ENCODE results near the gene PIN1. TPM values are rescaled to one million over a fixed set of nuclear protein-coding genes. Genes with fewer than 3 reads are reported as not detected.
"Not testable (repeated sequence)": the region's sequence is repeated elsewhere in the genome, so short reads cannot be mapped to it uniquely, and the experiment has no call there.

Gene PIN1
- total RNA-seq, 2 donors from 2014 or later, result 47.9 to 88.3 TPM

DNA sequence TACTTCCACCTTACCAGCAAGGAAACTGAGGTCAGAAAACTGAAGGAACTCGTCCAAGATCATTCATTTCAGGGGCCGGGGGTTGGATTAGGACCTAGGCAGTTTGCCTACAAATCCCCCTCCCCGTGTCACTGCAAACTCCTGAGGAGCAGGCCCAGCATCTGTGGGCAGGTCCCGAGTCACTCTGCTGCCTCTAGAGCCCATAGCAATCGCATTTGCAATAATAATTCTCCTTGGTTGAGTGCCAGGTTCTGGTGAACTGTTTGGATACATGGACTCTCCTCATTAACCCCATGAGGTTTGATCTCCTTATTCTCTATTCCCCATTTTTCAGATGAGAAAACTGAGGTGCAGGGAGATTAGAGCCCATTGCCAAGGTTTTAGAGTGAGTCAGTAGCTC, 903 bp downstream of the PIN1 start:
- Histone ChIP-seq H3K27me3 (no peaks in the 10 kb centered on the region), H3K27ac (no peak overlapping the region), H3K4me3 (peak overlapping the region; percentile 93), H3K4me1 (no peaks in the 10 kb centered on the region), H3K36me3 (no peaks in the 10 kb centered on the region), H3K9ac (ENCODE audit: low read depth in 2 of 2, low read length in 2 of 2) (peak overlapping the region; percentile 76 to 83), H3K9me3 (no peaks in the 10 kb centered on the region)
- intact Hi-C loops (cut with DNase I), result no loop called here
- TF ChIP-seq CTCF (IDR thresholded peaks at IDR 0.05), result no peak
- DNase-seq, result no peak

- Histone ChIP-seq H3K4me1 (no peaks in the 10 kb centered on the region), H3K9ac (ENCODE audit: low read depth in 2 of 2, low read length in 2 of 2) (no peak overlapping the region), H3K36me3 (no peaks in the 10 kb centered on the region), H3K4me3 (no peak overlapping the region), H3K27me3 (no peaks in the 10 kb centered on the region), H3K9me3 (no peaks in the 10 kb centered on the region), H3K27ac (no peak overlapping the region)
- no peak for DNase-seq
- no peak for TF ChIP-seq CTCF (IDR thresholded peaks at IDR 0.05)
- intact Hi-C loops (cut with DNase I), result no loop called here
These were observed 3.2 kb downstream of the PIN1 start for GRCh38 chr19:9838324-9838723.

GRCh38 chr19:9839415-9839814, 4.3 kb downstream of the PIN1 start:
- no peak for TF ChIP-seq CTCF (IDR thresholded peaks at IDR 0.05)
- H3K9me3 ChIP-seq, result no peaks in the 10 kb centered on the region
- H3K27ac ChIP-seq, result no peak overlapping the region
- DNase-seq, result no peak
- no peaks in the 10 kb centered on the region for H3K4me1 ChIP-seq
- no peak overlapping the region for H3K9ac ChIP-seq (ENCODE audit: low read depth in 2 of 2, low read length in 2 of 2)
- intact Hi-C loops (cut with DNase I), result no loop called here
- H3K4me3 ChIP-seq, result no peak overlapping the region
- H3K27me3 ChIP-seq, result no peaks in the 10 kb centered on the region
- H3K36me3 ChIP-seq, result peaks cover 5% of the 10 kb centered on the region

DNA sequence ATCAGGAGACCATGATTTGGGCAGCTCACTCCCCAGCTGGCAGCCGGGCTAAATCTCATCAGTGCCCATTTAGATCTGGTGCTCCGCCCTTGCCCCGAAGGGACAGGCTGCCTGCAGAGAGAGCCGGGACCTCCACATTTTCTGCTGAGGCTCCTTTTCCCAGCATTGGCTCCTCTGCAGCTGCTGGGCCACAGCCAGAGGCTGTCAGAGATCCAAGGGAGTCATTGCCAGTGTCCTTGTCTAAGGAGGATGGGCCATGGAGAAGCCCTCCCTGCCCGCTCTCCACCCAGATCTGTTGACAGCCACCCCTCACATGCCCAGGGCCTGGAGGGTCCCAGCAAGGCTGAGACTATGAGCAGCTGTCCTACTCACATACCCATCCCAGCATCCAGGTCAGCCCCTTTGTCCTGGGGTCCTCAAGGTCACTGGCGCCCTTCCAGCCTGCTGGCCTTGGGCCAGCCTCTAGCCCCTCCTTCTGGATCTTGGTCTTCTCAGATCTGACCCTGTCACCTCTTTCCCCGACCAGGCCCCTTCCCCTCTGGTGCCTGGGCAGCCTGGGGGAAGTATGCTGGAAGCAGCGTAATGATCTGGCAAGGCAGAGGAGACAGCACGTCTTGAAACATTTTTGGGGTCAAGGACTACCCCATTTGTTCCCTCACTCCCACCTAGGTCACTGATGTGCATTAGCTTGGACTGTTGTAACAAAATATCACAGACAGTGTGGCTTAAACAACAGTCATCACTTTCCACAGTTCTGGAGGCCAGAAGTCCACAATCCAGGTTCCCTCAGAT, 7.9 kb downstream of the PIN1 start:
- Histone ChIP-seq H3K4me3 (no peak overlapping the region), H3K36me3 (peaks cover 5% of the 10 kb centered on the region), H3K27me3 (no peaks in the 10 kb centered on the region), H3K27ac (no peak overlapping the region), H3K9ac (ENCODE audit: low read depth in 2 of 2, low read length in 2 of 2) (no peak overlapping the region), H3K9me3 (no peaks in the 10 kb centered on the region), H3K4me1 (no peaks in the 10 kb centered on the region)
- no peak for DNase-seq
- intact Hi-C loops (cut with DNase I), result no loop called here
- TF ChIP-seq CTCF (IDR thresholded peaks at IDR 0.05), result no peak

DNA sequence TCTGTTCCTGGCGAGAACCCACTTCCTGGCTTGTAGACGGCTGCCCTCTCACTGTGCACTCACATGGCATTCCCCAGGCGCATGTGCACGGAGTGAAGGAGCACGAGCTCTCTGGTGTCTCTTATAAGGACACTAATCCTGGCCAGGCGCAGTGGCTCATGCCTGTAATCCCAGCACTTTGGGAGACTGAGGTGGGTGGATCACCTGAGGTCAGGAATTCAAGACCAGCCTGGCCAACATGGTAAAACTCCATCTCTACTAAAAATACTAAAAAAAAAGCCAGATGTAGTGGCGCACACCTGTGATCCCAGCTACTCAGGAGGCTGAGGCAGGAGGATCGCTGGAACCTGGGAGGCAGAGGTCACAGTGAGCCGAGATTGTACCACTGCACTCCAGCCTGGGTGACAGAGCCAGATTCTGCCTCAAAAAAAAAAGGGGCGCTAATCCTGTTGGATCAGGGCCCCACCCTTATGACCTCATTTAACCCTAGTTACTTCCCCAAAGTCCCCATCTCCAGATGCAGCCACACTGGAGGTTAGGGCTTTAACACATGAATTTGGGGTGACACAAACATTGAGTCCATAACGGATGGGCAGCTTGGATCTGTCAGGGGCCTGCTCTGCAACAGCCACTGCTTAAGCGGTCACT, 8.6 kb downstream of the PIN1 start:
- H3K9me3 ChIP-seq; H3K4me3 ChIP-seq; H3K27ac ChIP-seq; H3K9ac ChIP-seq (ENCODE audit: low read depth in 2 of 2, low read length in 2 of 2); intact Hi-C loops (cut with DNase I); H3K4me1 ChIP-seq; H3K27me3 ChIP-seq; H3K36me3 ChIP-seq; DNase-seq: not testable (repeated sequence)

GRCh38 chr19:9847087-9847671, 12.1 kb downstream of the PIN1 start:
- Histone ChIP-seq H3K4me1 (no peaks in the 10 kb centered on the region), H3K9me3 (no peaks in the 10 kb centered on the region), H3K36me3 (peaks cover 5% of the 10 kb centered on the region), H3K27ac (no peak overlapping the region), H3K27me3 (no peaks in the 10 kb centered on the region), H3K9ac (ENCODE audit: low read depth in 2 of 2, low read length in 2 of 2) (no peak overlapping the region), H3K4me3 (no peak overlapping the region)
- intact Hi-C loops (cut with DNase I), result no loop called here
- DNase-seq, result peak; percentile 35
- TF ChIP-seq CTCF (IDR thresholded peaks at IDR 0.05), result no peak
